HG02759 (cell line): ENCODE results near the gene CRLF3.
"Not testable (repeated sequence)": the region's sequence is repeated elsewhere in the genome, so short reads cannot be mapped to it uniquely, and the experiment has no call there.

ENCODE experiments used
- ATAC-seq: cut with Tn5 transposase; IDR thresholded peaks from one replicate; pipeline ENCODE4 v1.9.1; 2021; ENCODE audit warnings: mild to moderate bottlenecking, moderate library complexity; ENCODE audit not compliant: unreplicated experiment

CRLF3 gene, protein sequence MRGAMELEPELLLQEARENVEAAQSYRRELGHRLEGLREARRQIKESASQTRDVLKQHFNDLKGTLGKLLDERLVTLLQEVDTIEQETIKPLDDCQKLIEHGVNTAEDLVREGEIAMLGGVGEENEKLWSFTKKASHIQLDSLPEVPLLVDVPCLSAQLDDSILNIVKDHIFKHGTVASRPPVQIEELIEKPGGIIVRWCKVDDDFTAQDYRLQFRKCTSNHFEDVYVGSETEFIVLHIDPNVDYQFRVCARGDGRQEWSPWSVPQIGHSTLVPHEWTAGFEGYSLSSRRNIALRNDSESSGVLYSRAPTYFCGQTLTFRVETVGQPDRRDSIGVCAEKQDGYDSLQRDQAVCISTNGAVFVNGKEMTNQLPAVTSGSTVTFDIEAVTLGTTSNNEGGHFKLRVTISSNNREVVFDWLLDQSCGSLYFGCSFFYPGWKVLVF

DNA sequence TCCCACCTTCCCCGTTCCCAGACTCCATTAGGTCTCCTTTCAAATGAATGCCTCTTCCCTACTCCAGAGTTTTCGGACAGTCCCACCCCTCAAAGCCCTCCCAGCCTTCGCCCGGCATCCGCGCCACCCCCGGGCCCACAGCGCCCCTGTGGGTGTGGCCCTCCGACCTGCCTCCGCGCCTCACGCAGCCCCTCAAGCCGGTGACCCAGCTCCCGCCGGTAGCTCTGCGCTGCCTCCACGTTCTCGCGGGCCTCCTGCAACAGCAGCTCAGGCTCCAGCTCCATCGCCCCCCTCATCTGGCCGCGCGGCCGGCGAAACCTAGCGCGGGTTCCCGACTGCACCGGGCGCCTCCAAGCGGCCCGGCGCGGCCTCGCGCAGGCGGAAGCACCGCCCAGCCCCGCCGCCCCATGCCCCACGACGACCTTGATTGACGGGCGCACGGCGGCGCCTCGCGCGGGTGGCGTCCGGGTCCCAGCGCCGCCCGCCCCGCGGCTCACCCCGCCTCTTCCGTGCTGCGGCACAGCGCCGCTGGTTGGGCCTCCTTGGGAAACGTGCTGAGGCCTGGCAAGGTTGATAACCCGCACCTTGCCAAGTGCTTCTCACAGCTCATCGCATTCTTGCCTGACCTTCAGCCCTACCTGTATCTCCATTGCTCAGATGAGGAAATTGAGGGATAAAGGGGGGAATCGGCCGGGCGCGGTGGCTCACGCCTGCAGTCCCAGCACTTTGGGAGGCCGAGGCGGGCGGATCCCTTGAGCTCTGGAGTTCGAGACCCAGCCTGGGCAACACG is at the start of gene CRLF3:
CRLF3 (minus strand) TSS at position 337 of the 790 bp plus-strand sequence; CDS start at position 296, 41 bp downstream.
- peak; percentile 94 for ATAC-seq

DNA sequence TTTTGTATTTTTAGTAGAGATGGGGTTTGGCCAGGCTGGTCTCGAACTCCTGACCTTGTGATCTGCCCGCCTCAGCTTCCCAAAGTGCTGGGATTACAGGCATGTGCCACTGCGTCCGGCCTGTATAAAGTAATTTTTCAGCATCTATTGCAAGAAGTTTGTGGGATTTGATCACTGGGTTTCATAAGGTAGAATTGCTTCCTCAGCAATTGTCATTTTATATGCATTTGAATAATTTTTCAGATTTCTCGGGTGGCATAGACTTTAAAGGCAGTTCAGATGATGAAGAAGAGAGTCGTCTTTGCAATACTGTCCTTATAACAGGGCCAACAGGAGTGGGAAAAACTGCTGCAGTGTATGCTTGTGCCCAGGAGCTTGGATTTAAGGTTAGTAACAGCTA is 44.5 kb upstream of the CRLF3 start:
- no peak for ATAC-seq

DNA sequence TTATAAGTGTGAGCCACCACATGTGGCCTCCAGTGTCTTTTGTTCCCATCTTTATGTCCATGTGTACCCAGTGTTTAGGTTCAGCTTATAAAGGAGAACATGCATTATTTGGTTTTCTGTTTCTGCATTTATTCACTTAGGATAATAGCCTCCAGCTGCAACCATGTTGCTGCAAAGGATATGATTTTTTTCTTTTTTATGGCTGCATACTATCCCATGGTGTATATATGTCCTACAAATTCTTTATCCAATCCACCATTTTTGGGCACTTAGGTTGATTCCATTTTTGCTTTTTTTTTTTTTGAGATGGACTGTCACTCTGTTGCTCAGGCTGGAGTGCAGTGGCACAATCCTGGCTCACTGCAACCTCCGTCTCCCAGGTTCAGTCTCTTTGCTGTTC is 40.1 kb upstream of the CRLF3 start:
- ATAC-seq = no peak

DNA sequence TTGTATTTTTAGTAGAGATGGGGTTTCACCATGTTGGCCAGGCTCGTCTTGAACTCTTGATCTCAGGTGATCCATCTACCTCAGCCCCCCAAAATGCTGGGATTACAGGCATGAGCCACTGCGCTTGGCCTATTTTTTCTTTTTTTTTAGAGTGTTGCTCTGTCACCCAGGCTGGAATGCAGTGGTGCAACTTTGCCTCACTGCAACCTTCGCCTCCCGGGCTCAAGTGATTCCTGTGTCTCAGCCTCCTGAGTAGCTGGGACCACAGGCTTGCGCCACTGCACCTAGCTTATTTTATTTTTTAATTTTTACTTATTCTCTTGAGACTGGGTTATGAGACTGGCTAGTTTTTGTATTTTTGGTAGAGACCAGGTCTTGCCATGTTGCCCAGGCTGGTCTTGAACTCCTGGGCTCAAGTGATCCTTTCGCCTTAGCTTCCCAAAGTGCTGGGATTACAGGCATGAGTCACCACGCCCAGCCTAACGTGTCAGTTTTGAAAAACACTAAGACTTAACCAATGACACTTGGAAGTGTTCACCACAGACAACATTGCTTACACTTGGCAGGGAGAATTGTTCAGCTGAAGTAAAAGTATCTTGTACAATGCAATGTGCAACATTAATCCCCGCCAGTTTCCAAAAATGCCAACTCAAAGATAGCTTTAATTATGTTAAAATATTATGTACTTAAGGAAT is 34.2 kb upstream of the CRLF3 start:
- no peak for ATAC-seq

GRCh38 chr17:30854146-30854545 is 29.7 kb upstream of the CRLF3 start:
- no peak for ATAC-seq

DNA sequence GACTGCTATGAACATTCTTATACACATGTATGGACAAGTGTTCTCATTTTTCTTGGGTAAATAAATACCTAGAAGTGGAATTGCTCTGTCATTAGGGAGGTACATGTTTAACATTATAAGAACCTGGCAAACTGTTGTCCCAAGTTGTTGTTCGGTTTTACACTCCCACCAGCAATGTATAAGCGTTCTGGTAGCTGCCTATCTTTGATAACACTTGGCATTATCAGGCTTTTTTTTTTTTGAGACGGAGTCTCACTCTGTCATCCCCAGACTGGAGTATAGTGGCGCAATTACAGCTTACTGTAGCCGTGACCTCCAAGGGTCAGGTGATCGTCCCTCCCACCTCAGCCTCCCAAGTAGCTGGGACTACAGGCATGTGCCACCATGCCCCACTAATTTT is 23.5 kb upstream of the CRLF3 start:
- no peak for ATAC-seq

- no peak for ATAC-seq
Observed at GRCh38 chr17:30840771-30841170, 16.3 kb upstream of the CRLF3 start.

GRCh38 chr17:30838202-30838807 is 13.8 kb upstream of the CRLF3 start:
- no peak for ATAC-seq

- ATAC-seq = no peak
Observed at GRCh38 chr17:30832438-30833124, 8.1 kb upstream of the CRLF3 start.

DNA sequence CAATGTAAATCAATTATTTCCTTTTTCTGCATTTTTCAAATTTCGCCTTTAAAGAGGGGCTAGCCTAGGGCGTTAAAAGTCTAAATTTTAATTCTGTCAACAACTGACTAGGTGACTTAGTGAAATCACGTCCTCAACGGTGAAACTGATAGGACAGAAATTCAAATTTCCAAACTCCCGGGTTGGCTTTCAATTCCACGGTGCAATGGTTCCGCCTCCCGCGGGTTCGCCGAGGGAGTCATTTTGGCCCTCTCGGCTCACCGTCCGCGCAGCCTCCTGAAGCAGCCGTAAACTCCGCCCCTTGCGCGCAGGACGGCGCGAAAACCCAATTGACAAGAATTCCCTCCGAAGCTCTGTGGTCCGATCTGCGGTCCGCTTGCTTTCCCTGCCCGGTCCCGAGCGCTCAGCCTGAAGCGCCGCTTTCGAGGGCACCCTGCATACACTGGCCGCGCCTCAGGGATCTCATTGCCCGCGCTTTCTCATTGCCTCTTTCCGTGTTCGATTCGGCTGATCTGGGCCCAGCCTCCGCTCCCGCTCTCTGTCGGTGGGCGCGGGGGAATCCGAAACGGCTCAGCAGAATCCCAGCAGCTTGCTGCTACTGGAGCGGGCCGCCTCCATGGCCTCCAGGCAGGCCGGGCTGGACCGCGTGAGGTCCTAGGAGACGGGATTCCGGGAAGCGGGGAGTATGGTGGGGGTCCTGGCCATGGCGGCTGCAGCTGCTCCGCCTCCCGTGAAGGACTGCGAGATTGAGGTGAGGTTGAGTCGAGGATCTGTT is 7.4 kb upstream of the CRLF3 start, which contains the start of gene ATAD5:
ATAD5 (plus strand) TSS at position 304 of the 775 bp plus-strand sequence; CDS start at position 686, 382 bp downstream.
- ATAC-seq = peak; percentile 84

- no peak for ATAC-seq
Observed at GRCh38 chr17:30831257-30831656, 6.8 kb upstream of the CRLF3 start.

DNA sequence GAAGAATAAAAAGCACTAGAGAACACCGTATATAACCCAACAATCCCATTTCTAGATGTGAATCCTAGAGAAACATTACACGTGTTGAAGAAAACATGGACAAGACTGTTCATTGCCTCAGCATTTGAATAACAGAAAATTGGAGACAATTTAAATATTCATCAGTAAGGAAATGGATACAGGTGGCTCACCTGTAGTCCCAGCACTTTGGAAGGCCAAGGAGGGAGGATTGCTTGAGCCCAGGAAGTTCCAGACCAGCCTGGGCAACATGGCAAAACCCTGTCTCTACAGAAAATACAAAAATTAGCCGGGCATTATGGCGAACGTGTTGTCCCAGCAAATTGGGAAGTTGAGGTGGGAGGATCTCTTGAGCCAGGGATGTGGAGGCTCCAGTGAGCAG is 4.5 kb upstream of the CRLF3 start:
- ATAC-seq = no peak

DNA sequence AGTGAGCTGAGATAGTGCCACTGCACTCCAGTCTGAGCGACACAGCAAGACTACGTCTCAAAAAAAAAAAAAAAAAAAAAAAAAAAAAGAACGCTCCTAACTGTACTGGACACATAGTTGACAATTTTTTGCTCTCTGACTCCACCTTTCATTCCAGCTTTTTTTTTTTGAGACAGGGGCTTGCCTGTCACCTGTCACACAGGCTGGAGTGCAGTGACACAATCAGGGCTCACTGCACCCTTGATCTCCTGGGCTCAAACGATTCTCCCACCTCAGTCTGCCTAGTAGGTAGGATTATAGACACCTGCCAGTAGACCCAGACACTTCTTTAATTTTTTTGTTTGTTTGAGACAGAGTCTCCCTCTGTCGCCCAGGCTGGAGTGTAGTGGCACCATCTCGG is 2.6 kb upstream of the CRLF3 start:
- no peak for ATAC-seq

DNA sequence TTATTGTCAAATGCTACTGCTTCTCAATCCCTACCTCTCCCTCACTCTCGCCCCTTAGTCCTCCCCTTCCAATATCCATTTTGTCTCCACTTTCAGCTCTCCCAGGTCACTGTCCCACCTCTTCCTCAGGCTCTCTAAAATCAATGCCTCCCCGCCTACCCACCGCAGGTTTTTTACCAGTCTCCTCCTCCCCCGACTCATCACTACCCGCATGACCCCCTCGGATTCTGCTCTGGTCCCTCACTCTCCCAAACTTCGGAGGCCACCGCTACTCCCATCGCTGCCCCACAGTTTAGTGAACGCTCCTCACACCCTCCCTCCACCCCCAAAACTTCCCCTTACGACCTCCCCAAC is 513 bp downstream of the CRLF3 start:
- peak; percentile 3 for ATAC-seq

DNA sequence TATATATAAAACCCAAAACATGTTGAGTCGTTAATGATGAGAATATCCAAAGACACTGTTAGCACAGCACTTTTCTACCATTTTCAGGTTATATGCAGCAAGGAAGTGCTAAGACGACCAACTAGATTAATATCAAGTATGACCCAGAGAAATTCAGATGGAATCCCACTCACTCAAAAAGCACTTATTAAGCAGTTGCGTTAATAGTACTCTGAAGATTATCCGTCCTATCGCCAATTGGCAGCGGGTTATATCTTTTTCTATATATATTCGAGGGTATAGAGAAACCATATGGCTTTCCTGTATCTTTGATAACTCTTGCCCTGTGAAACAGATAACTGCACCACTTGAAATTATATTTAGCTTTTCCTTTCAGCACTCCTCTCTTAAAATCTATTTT is 1.1 kb downstream of the CRLF3 start:
- ATAC-seq = no peak

DNA sequence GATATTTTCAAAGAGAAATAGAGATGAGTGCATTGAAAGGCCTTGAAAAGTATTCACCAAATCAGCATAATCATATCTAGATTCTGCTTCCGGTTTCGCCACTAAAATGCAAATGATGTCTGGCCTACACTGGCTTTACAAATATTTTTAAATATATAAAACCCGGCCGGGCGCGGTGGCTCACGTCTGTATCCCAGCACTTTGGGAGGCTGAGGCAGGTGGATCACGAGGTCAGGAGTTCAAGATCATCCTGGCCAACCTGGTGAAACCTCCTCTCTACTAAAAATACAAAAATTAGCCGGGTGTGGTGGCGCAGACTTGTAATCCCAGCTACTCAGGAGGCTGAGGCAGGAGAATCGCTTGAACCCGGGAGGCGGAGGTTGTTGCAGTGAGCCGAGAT is 1.6 kb downstream of the CRLF3 start:
- not testable (repeated sequence) for ATAC-seq

DNA sequence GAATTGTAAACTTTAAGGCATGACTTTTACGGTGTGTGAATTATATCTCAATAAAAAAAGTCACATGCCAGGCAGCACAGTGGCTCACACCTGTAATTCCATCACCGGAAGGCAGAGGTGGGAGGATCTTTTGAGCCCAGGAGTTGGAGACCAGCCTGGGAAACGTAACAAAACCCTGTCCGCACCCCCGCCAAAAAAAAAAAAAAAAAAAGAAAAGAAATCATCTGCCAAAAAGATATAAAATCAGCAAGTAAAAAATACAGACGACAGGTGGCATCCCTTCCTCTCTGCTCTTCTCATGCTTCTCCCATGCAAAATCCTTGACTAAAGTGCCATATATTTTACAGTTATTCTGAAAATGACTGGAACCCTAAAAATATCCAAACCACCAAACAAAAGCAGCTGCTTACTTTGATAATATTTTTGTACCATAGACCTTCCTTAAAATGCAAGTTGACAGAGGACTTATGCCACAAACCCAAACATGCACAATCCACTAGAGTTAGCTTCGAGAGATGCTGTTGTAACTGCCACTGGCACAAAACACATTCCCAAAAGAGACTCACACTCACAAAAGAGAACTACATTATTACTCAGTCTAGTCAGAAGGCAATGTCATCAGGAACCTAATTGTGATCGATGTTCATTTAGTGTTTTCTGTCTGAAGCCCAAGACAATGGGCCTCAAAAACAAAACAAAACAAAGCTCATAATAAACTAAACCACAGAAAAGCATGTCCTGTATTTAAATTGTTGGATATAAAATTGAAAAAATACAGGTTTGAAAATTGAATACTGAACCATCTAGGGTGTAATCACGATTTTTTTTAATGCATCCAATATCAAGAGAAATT is 2.4 kb downstream of the CRLF3 start:
- no peak for ATAC-seq

DNA sequence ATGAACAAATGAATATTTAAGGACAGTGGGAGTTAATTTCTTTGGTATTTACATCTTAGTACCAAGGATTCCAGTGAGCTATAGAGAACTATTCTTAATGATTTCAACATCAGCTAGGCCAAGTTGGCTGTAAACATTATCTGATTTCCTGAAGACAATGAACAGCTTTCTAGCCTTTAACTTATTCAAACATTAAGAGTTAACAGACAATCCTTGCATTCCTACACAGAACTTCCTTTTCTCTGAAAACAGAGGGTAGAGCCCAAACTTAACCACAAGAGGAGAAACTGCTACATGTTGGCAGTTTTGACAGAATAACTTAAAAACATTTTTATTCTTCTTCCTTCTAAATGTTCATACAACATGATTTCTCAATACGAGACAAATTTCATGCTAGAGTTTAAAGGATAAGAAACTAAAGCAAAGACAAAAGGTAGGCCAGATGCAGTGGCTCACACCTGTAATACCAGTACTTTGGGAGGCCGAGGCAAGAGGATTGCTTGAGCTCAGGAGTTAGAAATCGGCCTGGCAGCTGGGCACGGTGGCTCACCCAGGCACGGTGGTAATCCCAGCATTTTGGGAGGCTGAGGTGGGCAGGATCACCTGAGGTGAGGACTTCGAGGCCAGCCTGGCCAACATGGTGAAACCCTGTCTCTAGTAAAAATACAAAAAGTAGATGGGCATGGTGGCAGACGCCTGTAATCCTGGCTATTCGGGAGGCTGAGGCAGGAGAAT is 4.4 kb downstream of the CRLF3 start:
- ATAC-seq = no peak
